NCI-H2227 treated with DMSO at 0.1 percent for 48 hours (cell line): ENCODE data around the gene SLC41A1.
"Not testable (repeated sequence)": the region's sequence is repeated elsewhere in the genome, so short reads cannot be mapped to it uniquely, and the experiment has no call there.

Experiments
- DNase-seq: peaks from one replicate; lab custom pipeline; 2025; lab: John Stamatoyannopoulos, UW

SLC41A1 gene

DNA sequence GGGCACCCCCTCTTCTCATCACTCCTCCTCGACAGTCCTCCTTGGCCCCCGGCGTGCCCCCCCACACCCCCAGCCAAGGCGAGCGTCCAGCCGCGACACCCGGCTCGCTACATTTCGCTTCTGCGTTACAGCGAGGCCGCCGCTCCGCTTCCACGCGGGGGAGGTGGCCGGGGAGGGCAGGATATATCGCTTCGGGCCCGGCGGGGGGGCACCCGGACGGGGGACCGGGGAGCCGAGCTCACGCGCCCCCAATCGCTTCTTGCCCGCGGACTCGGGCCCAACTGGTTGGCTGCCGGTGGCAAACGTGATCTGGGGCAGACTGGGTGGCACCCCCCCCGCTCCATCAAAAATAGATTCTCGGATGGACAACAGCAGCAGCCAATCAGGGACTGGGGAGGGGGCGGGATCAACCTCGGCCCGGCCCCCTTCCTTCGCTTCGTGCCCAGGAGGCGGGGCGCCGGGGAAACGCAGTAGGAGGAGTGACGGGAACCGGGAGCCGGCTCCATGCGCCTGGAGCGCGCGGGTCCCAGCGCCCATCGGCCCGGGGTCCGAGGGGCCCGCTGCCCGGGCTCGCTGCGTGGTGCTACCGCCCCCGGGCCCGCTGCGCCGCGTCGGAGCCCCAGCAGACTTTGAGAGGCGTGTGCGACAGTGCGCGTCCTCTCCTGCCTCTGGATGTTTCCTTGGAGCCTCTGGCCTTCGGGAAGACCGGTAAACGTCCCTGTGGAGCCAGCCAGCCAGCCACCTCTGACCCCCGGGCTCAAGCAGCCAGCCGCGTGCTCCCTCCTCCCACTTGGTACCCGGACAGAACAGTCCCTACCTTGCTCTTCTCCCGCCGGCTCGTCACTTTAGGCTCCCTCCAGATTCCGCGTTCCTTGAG lies at the start of gene SLC41A1:
Gene SLC41A1, minus strand, starts transcription at position 321 of the 877 bp plus-strand sequence. CDS start 2,757 bp downstream, outside the sequence.
- peak; percentile 94 for DNase-seq

- DNase-seq: no peak
Observed at GRCh38 chr1:205861540-205861939, 48.5 kb upstream of the SLC41A1 start.

GRCh38 chr1:205858141-205858961 lies 45.4 kb upstream of the SLC41A1 start:
- DNase-seq: no peak

- DNase-seq: not testable (repeated sequence)
Observed at GRCh38 chr1:205857501-205857900, 44.5 kb upstream of the SLC41A1 start.

DNA sequence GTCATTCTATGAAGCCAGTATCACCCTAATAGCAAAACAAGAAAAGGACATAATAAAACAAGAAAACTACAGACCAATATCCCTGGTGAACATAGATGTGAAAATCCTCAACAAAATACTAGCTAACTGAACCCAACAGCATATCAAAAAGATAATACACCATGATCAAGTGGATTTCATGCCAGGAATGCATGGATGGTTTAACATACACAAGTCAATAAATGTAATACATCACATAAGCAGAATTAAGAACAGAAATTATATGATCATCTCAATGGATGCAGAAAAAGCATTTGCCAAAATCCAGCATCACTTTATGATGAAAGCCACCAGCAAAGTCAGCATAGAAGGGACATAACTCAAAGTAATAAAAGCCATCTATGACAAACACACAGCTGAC lies 43.4 kb upstream of the SLC41A1 start:
- DNase-seq: no peak

DNA sequence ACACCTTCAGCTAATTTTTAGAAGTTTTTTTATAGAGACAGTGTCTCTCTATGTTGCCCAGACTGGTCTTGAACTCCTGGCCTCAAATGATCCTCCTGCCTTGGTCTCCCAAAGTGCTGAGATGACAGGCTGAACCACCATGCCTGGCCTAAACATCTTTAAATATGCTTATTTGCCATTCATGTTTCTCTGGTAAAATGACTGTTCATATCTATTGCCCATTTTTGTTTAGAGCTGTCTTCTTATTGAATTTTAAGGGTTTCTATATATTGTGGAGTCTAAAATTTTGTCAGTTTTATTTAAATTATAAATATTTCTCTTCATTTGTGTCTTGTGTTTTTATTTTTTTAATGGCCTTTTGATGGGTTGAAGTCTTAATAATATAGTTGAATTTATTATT lies 40.0 kb upstream of the SLC41A1 start:
- DNase-seq: no peak

DNA sequence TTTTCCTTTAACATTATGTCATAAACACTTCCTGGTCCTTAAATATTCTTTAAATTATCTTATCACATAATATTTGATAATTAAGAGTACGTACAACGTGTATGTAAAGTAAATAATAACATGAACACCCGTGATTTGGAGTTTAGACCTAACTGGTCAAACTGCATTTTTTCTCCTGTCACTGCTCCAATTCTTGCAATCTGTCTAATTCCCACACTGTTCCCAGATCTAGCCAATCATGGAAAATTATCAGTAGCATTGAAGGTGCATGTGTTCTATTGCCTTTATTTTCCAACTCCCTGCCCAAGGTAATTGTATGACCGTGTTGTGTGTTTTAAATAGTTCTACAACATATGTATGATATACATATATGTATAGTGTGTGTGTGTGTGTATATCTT lies 39.0 kb upstream of the SLC41A1 start:
- no peak for DNase-seq

DNA sequence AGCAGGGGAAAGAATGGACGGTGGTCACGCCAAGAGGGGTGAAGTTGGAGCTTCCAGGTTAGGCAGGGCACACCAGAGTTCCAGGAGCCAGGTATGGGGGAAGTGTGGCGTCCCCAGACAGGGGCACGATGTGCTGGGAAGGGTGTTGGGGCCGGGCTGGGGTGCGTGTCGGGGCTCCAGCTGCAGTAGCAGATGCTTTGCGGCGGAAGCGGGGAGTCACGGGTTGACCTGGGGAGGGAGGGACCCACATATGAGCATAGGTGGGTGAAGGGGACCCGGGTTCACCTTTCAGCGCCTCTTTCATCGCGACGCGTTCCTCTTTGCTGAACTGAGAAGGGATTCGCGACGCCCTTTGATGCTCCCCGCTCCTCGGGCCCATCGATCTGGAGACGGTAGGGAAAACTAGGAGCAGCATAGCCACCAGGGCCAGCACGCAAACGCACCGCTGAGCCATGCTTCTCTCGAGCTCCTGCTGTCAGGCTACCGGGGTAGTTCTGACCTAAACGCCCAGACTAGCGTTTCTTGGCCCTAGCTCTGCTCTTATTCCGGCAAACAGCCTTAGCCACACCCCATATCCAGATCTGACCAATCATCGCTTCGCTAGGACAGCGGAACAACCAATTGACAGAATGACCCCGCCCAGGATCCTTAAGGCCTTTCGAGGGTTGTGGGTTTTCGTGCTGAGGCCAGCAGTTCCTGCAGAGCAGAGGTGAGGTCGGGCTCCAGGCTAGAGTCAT lies 36.8 kb upstream of the SLC41A1 start, which contains the start of gene PM20D1:
Gene PM20D1, minus strand, starts transcription at position 514 of the 737 bp plus-strand sequence. Its CDS starts 60 bp downstream, at position 454.
- DNase-seq: no peak

DNA sequence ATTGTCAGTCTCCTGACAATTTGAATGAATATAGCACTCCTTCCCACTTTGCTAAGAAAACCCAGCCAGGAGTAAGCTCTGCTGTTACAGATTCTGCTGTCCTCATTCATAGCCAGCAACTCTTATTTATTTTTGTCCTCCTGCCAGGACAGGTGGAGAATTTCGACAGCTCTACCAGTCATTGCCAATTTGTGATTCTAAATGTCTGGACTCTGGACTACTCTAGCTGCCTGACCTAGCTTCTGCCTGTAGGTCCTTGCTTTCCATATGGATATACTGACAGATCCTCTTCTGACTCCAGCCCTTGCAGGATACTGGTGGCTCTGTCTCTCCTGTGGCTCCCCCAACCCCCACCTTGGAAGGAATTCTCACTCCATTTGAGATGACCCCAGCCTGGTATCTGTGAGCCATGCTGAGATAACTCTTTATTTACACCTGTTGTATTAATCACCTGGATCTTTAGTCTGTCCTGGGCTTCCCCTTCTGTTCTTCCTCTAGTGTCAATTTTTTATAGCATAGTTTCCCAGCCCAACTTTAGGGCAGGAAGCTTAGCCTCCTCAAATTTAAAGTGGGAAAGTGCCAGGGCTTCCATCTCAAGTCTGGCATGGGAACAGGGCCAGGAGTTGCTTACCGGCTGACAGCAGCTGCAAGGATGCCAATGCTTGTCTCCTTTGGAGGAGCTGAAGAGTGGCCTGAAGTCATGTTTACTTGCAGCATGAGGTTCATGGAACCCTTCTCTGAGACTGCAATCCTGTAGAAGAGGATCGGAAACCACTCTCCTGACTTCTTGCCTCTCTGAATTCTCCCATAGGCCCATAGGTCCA lies 30.2 kb upstream of the SLC41A1 start:
- DNase-seq: no peak

DNA sequence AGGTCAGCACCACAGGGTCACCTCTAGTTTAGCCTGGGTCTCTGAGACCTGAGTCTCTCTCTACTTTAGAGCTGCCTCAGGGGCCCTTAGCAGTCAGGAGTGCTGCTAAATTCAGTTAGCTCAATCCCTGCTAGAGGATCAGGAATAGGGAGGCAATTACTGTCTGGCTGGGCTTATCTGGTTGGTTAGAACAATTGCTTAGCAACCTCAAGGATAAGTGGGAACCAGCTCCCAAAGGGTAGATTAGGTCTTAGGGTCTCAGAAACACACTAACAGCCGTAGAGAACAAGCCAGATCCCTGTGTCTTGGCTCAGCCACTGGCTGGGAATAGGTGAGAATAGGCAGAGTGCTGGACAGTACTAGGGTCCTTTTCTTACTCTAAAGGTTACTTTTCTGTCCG lies 29.2 kb upstream of the SLC41A1 start:
- no peak for DNase-seq

GRCh38 chr1:205840146-205840923 lies 27.3 kb upstream of the SLC41A1 start:
- no peak for DNase-seq

DNA sequence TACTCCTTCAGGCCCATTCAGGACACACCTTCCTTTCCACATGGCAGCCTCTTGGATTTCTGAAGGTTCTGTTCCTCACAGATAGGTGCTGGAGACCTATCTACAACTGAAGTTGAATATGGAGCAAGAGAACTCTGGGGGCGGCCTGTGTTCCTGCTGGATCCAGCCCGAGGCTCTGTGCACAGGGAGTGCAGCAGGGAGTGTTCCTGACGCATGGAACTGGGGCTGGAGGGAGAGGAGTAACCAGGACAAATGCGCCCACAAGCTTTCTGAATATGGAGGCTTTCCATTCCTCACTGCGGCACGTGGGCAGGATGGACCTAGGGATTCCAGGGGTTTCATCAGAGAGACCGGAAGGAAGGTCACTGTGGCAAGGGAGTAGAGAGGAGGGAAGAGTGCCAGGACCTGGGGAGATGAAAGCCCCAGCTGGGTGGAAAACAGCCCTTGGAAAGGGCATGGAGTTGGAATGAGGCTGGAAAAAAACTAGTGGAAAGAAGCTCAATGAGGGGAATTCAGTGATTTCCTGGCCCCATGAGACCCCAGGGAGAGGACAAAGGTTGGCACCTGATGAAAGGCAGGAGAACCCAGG lies 24.5 kb upstream of the SLC41A1 start:
- DNase-seq: no peak

- DNase-seq: no peak
Observed at GRCh38 chr1:205834751-205835150, 21.8 kb upstream of the SLC41A1 start.

DNA sequence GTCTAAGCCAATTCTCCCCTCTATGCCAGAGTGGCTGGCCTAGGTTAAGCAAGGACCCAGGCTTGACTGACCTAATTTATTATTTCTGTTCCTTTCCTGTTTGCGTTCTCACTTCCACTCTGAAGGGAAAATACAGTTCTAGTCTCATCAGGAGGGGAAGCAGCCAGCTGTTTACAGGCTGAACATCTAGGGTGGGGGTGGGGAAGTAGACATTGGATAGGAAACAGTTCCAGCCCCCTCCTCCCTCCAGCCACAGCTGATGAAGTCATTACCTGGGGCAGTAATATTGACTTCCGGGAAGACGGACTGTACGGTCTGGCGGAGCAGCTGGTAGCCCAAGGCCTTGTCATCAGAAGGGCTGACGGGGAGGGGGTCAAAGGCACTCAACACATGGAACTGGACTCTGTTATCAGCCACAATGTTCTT lies 19.3 kb upstream of the SLC41A1 start:
- DNase-seq: no peak

DNA sequence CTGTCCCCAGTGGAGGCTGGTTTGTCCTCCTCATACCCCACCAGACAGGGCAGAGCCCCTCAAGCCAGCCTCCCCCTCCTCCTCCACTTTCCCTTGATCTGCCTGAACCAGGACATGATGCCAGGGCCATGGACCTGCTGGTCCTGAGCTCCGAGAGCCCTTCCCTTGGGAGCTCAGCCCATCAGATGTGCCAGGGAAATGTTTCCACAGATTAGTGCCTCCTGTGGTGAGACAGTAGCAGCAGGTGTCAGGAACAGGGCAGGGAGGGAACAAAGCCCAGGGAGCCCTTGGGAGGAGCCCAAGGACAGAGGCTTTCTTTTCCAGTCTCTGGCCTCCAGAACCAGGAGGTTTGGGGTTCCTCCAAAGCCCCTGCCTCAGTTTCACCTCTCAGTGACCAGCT lies 14.6 kb upstream of the SLC41A1 start:
- DNase-seq: no peak

DNA sequence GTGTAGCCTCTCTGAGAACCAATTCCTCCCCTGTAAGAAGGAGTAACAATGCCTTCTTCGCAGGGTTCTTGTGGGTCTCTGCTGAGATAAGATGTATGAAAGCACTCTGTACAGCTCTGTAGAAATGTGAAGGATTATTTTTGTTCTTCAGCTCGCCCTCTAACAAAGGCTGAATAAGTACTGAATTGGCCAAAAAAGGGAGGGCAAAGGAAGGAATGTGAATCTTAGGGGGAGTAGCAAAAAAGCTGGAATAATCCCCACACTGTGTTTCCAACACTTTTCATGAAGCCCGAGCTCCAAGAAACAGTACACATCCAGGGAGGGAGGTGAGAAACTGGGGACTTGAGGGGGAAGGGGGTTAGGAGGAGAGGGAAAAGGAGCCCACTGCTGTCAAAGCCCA lies 14.0 kb upstream of the SLC41A1 start:
- DNase-seq: no peak

DNA sequence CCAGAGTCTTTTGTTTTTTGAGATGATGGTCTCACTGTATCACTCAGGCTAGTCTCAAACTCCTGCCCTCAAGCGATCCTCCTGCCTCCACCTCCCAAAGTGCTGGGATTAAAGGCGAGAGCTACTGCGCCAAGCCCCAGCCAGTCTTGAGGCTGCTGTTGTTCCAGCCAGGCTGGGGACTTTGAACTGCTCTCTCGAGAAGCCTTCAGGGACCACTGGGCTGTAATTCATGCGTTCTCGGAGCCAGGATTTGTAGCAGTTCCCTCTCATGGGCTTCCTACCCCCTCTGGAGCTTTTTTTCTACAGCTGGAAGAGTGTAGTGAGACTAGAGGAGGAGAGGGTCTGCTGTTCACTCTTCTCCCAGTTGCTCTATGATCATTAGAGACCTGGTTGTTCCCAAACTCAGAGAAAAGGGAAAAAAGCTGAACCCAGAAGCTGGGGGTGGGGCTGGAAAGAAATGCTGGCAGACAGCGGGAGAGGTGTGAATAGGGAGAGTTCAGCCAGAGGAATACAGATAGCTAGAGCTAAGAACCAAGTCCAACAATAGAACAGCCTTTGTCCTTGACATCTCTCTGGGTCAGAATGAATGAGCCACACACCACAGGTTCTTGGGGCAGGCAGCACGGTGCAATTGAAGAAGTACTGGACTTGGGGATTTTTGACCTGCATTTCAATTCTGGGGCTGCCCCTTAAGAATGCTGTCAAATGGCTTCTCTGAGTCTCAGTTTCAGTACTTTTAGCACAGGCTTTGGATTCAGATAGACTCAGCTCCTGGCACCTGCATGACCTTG lies 13.2 kb upstream of the SLC41A1 start:
- DNase-seq: no peak

DNA sequence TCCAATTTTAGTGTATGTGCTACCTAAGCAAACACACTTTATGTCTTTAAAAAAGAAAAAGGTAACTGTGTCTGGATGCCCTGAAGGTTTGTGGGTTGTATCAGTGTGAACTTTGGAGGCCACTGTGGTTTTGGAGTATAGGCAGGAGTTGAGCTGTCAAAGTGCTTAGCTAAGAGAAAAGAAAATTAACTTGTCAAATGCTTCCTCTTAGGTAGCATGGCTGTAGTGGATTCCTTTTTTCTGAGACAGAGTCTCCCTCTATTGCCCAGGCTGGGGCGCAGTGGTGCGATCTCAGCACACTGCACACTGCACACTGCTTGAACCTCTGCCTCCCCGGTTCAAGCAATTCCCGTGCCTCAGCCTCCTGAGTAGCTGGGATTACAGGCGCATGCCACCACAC lies 11.2 kb upstream of the SLC41A1 start:
- DNase-seq: no peak

DNA sequence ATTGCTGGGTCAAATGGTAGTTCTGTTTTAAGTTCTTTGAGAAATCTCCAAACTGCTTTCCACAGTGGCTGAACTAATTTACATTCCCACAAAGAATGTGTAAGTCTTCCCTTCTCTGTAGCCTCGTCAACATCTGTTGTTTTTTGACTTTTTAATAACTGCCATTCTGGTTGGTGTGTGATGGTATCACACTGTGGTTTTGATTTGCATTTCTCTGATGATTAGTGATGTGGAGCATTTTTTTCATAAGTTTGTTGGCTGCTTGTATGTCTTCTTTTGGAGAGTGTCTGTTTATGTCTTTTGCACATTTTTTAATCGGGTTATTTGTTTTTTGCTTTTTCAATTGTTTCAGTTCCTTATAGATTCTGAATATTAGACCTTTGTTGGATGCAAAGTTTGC lies 10.3 kb upstream of the SLC41A1 start:
- DNase-seq: not testable (repeated sequence)
